ENCODE measurements around the gene TFAP2B. TPM values are rescaled to one million over a fixed set of nuclear protein-coding genes. Genes with fewer than 3 reads are reported as not detected.
A peak's percentile ranks its signal among the peaks of the same experiment; 100 is the strongest.

The TFAP2B gene
- total and polyA plus RNA-seq, 2 donors (not counting 1 experiment from before 2014, with no cell fraction given), result not detected

DNA sequence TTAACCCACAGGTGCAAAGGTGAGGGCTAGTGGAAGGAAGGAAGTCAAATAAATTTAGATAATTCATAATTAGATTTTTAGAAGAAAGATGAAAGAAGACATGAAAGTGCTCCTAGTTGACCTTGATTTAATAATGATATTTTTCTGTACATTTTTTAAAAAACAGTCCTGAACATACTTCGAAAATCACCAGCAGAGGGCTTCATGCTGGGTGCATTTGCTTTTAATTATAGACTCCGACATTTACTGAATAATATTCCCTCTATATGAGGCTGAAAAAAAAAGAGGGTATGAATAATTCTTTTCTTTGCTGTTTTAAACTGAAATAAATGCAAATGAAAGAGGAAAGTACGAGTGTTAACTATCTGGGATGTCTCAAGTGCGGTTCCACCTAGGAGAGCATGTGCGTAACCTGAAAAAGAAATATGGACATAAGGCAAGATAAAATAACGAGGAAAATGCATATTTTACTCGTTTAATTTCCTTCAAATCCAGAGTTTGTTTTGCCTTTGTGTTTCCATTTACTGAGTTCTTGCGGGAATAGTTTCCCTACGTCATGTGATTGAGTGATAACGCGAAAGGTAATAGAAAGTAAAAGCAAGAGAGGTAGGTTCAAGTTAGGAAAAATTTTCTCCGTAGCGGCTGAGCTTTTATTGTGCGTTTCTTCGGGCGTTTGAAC, 3.1 kb upstream of the TFAP2B start:
- Histone ChIP-seq H3K9ac (ENCODE audit: insufficient read depth, low read length) (no peak overlapping the region), H3K79me2 (ENCODE audit: control insufficient read depth, insufficient read depth, low read length) (no peaks in the 10 kb centered on the region), H3K4me2 (ENCODE audit: extremely low read depth, insufficient read depth, low read length) (peak overlapping the region; percentile 53), H3K27ac (ENCODE audit: insufficient read depth, low read length) (no peak overlapping the region), H3K36me3 (ENCODE audit: control insufficient read depth, insufficient read depth, low read length) (no peaks in the 10 kb centered on the region), H3K9me3 (ENCODE audit: control insufficient read depth, insufficient read depth, low read depth, low read length) (no peaks in the 10 kb centered on the region), H3K27me3 (ENCODE audit: control insufficient read depth, insufficient read depth, low read length) (peaks cover 11% of the 10 kb centered on the region), H4K20me1 (ENCODE audit: control insufficient read depth, extremely low read depth, insufficient read depth, low read length) (no peaks in the 10 kb centered on the region), H2AFZ (ENCODE audit: low read length) (peak overlapping the region; percentile 27), H3K4me1 (ENCODE audit: control insufficient read depth, extremely low read depth, insufficient read depth, low read length) (no peaks in the 10 kb centered on the region), H3K4me3 (replicated peaks in 1 of 4; ENCODE audit: control extremely low read depth in 1 of 4, insufficient read depth in 1 of 4, low read depth in 3 of 4, low read length in 4 of 4) (peak overlapping the region; percentile 7 to 83 (median 36))
- peak; percentile 1 to 32 for DNase-seq (ENCODE audit: low read depth in 2 of 2)
- TF ChIP-seq, protein P1, sequence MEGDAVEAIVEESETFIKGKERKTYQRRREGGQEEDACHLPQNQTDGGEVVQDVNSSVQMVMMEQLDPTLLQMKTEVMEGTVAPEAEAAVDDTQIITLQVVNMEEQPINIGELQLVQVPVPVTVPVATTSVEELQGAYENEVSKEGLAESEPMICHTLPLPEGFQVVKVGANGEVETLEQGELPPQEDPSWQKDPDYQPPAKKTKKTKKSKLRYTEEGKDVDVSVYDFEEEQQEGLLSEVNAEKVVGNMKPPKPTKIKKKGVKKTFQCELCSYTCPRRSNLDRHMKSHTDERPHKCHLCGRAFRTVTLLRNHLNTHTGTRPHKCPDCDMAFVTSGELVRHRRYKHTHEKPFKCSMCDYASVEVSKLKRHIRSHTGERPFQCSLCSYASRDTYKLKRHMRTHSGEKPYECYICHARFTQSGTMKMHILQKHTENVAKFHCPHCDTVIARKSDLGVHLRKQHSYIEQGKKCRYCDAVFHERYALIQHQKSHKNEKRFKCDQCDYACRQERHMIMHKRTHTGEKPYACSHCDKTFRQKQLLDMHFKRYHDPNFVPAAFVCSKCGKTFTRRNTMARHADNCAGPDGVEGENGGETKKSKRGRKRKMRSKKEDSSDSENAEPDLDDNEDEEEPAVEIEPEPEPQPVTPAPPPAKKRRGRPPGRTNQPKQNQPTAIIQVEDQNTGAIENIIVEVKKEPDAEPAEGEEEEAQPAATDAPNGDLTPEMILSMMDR (conservative IDR thresholded peaks at IDR 0.05 in 1 of 2, IDR thresholded peaks at IDR 0.05 in 1 of 2; ENCODE audit: low read depth in 1 of 2, low read length in 2 of 2), result peak in 1 of 2 donors; percentile 58
- no peak for TF ChIP-seq EZH2 (IDR thresholded peaks at IDR 0.05; ENCODE audit: low read length, missing control alignments)

DNA sequence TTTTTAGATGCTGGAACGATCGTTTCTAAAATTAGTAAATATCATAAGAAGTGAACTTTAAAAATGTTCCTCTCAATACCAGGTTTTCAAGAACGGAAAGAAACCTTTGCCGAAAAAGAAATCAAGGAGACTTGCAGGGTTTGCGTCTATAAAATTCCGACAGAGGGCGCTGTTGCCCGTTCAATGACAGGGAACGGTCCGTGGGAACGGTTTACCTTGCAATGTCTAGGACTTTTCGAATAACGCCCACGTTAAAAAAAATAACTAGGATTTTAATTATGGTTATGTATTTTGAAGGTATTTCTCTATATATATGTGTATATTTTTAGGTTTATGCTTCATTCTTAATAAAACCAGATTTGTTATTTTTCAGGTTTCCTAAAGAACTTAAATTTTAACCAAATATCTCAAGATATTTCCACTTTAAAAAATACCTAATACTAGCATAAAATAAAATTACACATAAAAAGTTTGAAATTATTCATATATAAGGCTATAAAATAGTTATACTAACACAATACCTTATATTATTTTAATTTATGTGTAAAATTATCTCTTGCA, 2.5 kb upstream of the TFAP2B start:
- Histone ChIP-seq H3K9ac (ENCODE audit: insufficient read depth, low read length) (no peak overlapping the region), H4K20me1 (ENCODE audit: control insufficient read depth, extremely low read depth, insufficient read depth, low read length) (no peaks in the 10 kb centered on the region), H3K4me2 (ENCODE audit: extremely low read depth, insufficient read depth, low read length) (peak overlapping the region; percentile 53), H3K4me1 (ENCODE audit: control insufficient read depth, extremely low read depth, insufficient read depth, low read length) (no peaks in the 10 kb centered on the region), H3K27ac (ENCODE audit: insufficient read depth, low read length) (no peak overlapping the region), H3K4me3 (replicated peaks in 1 of 4; ENCODE audit: control extremely low read depth in 1 of 4, insufficient read depth in 1 of 4, low read depth in 3 of 4, low read length in 4 of 4) (peak overlapping the region; percentile 7 to 83 (median 36)), H3K79me2 (ENCODE audit: control insufficient read depth, insufficient read depth, low read length) (no peaks in the 10 kb centered on the region), H2AFZ (ENCODE audit: low read length) (no peak overlapping the region), H3K9me3 (ENCODE audit: control insufficient read depth, insufficient read depth, low read depth, low read length) (no peaks in the 10 kb centered on the region), H3K36me3 (ENCODE audit: control insufficient read depth, insufficient read depth, low read length) (no peaks in the 10 kb centered on the region), H3K27me3 (ENCODE audit: control insufficient read depth, insufficient read depth, low read length) (peaks cover 13% of the 10 kb centered on the region)
- peak; percentile 36 to 74 for DNase-seq (ENCODE audit: low read depth in 2 of 2)
- TF ChIP-seq EZH2 (IDR thresholded peaks at IDR 0.05; ENCODE audit: low read length, missing control alignments), result no peak
- TF ChIP-seq, protein P1 (conservative IDR thresholded peaks at IDR 0.05 in 1 of 2, IDR thresholded peaks at IDR 0.05 in 1 of 2; ENCODE audit: low read depth in 1 of 2, low read length in 2 of 2), result peak; percentile 76 to 81

DNA sequence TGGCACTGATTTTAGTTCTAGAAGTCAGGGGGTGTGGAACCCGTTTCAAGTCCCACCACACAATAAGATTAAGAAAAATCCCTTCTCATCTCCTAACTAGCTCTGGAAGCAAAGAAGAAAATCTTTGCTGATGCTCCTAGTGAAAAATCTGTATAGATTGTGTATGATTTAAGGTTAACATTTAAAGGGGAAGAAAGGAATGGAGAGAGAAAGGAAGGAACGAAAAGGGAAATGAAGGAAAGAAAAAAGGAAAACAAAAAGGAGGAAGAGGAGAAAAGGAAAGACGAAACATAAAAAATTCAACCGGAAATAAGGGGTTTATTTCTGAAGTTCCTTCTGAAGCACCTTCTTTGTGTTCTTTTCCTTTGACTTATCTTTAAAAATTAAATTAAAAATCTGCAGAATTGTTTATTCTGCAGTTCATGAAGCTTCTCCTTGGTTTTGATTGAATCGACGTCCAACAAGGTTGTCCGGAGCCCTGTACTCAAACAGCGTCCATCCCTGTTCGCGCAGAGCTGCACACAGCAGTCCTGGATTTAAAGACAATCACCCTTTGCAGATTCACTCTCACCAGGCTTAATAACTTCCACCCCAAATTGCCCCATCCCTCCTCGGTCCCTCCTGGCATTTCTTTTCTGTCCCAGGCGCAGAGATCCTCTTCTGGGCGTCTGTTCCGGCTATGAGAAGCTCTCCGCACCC, 1.6 kb upstream of the TFAP2B start:
- H3K4me3 ChIP-seq (replicated peaks in 1 of 4; ENCODE audit: control extremely low read depth in 1 of 4, insufficient read depth in 1 of 4, low read depth in 3 of 4, low read length in 4 of 4), result no peak overlapping the region
- H2AFZ ChIP-seq (ENCODE audit: low read length), result no peak overlapping the region
- no peaks in the 10 kb centered on the region for H3K4me1 ChIP-seq (ENCODE audit: control insufficient read depth, extremely low read depth, insufficient read depth, low read length)
- H3K9ac ChIP-seq (ENCODE audit: insufficient read depth, low read length), result no peak overlapping the region
- no peak overlapping the region for H3K4me2 ChIP-seq (ENCODE audit: extremely low read depth, insufficient read depth, low read length)
- no peaks in the 10 kb centered on the region for H3K79me2 ChIP-seq (ENCODE audit: control insufficient read depth, insufficient read depth, low read length)
- TF ChIP-seq, protein P1 (conservative IDR thresholded peaks at IDR 0.05 in 1 of 2, IDR thresholded peaks at IDR 0.05 in 1 of 2; ENCODE audit: low read depth in 1 of 2, low read length in 2 of 2), result no peak
- no peak for TF ChIP-seq EZH2 (IDR thresholded peaks at IDR 0.05; ENCODE audit: low read length, missing control alignments)
- no peaks in the 10 kb centered on the region for H3K36me3 ChIP-seq (ENCODE audit: control insufficient read depth, insufficient read depth, low read length)
- no peak overlapping the region for H3K27ac ChIP-seq (ENCODE audit: insufficient read depth, low read length)
- no peaks in the 10 kb centered on the region for H4K20me1 ChIP-seq (ENCODE audit: control insufficient read depth, extremely low read depth, insufficient read depth, low read length)
- H3K9me3 ChIP-seq (ENCODE audit: control insufficient read depth, insufficient read depth, low read depth, low read length), result no peaks in the 10 kb centered on the region
- no peak for DNase-seq (ENCODE audit: low read depth in 2 of 2)
- peaks cover 17% of the 10 kb centered on the region for H3K27me3 ChIP-seq (ENCODE audit: control insufficient read depth, insufficient read depth, low read length)

Data from fibroblast of lung (primary cell).